PFSK-1 (cell line): ENCODE measurements around the gene TEX30.

Experiments used
- POLR2AphosphoS5 ChIP-seq: IDR thresholded peaks from 2 replicates; pipeline ENCODE4 v1.6.1; 2012; ENCODE audit warnings: low read depth, mild to moderate bottlenecking, control low read depth, low read length, moderate library complexity
- SIN3A ChIP-seq: IDR thresholded peaks from 2 replicates; pipeline ENCODE4 v1.6.1; 2012; ENCODE audit warnings: mild to moderate bottlenecking, low read length, moderate library complexity, borderline replicate concordance; ENCODE audit not compliant: insufficient read depth
- TF ChIP-seq, protein P1 (sequence below), 2 experiments: IDR thresholded peaks; 2 replicates each; pipeline versions ENCODE4 v1.6.1 to v1.8.0; 2011 to 2012; ENCODE audit warnings: low read depth in 2 of 2, low read length in 2 of 2, control low read depth in 1 of 2, inconsistent platforms in 1 of 2, mild to moderate bottlenecking in 1 of 2, moderate library complexity in 1 of 2; ENCODE audit not compliant: insufficient read depth in 1 of 2

DNA sequence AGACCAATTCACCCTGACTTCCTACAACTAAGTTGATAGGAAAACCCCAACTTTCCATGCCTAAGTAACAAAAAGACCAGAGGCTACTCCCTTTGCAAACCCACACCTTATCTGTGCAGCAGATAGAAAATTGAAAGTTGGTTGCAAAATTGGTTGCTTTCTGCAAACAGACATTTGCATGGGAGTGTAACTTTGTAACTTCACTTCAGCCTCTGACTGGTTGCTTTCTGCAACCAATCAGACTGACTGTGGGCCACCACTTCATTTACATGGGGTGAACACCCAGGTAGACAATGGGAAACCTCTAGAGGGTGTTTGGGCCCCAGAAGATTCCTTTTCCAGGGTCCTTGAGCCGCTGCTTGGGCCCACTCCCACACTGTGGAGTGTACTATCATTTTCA, 9.8 kb downstream of the TEX30 start:
- TF ChIP-seq SIN3A = no peak
- TF ChIP-seq, protein P1, sequence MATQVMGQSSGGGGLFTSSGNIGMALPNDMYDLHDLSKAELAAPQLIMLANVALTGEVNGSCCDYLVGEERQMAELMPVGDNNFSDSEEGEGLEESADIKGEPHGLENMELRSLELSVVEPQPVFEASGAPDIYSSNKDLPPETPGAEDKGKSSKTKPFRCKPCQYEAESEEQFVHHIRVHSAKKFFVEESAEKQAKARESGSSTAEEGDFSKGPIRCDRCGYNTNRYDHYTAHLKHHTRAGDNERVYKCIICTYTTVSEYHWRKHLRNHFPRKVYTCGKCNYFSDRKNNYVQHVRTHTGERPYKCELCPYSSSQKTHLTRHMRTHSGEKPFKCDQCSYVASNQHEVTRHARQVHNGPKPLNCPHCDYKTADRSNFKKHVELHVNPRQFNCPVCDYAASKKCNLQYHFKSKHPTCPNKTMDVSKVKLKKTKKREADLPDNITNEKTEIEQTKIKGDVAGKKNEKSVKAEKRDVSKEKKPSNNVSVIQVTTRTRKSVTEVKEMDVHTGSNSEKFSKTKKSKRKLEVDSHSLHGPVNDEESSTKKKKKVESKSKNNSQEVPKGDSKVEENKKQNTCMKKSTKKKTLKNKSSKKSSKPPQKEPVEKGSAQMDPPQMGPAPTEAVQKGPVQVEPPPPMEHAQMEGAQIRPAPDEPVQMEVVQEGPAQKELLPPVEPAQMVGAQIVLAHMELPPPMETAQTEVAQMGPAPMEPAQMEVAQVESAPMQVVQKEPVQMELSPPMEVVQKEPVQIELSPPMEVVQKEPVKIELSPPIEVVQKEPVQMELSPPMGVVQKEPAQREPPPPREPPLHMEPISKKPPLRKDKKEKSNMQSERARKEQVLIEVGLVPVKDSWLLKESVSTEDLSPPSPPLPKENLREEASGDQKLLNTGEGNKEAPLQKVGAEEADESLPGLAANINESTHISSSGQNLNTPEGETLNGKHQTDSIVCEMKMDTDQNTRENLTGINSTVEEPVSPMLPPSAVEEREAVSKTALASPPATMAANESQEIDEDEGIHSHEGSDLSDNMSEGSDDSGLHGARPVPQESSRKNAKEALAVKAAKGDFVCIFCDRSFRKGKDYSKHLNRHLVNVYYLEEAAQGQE (IDR thresholded peaks at IDR 0.05; ENCODE audit: insufficient read depth in 1 of 2, low read depth in 2 of 2, low read length in 2 of 2) = no peak
- no peak for TF ChIP-seq POLR2AphosphoS5
